Adrenal gland (tissue), 12 donors: Measurements from ENCODE around the gene C1GALT1C1. TPM values are rescaled to one million over a fixed set of nuclear protein-coding genes. Genes with fewer than 3 reads are reported as not detected.
"Not testable (repeated sequence)": the region's sequence is repeated elsewhere in the genome, so short reads cannot be mapped to it uniquely, and the experiment has no call there.

Experiments
- DNase-seq, 7 donors: peaks; one replicate each; pipeline ENCODE4 v3.0.0-alpha.2; 2019 to 2020
- H3K27ac ChIP-seq, 5 donors: fragments of 200-600 bp; sonication (generic) in 4 of 5; 1 replicate in 3 of 5; 2 replicates in 2 of 5; pipeline versions ENCODE4 v1.5.1 to v1.8.0; 2016 to 2020; ENCODE audit warnings: mild to moderate bottlenecking in 1 of 5
- H3K27me3 ChIP-seq: fragments of 200-600 bp; 2 replicates; pipeline ENCODE4 v1.8.0; 2021
- H3K36me3 ChIP-seq, 2 donors: fragments of 200-600 bp; replicated peaks in 1 of 2; 1 replicate in 1 of 2; 2 replicates in 1 of 2; pipeline versions ENCODE4 v1.5.1 to v1.8.0; 2018 to 2022
- H3K4me1 ChIP-seq, 2 donors: fragments of 200-600 bp; replicated peaks in 1 of 2; 1 replicate in 1 of 2; 2 replicates in 1 of 2; pipeline versions ENCODE4 v1.5.1 to v1.8.0; 2018 to 2021
- H3K4me3 ChIP-seq, 4 donors: fragments of 200-600 bp; sonication (generic) in 3 of 4; one replicate each; pipeline ENCODE4 v1.5.1; 2016 to 2018
- H3K9me3 ChIP-seq, 3 donors: fragments of 200-600 bp; sonication (generic) in 1 of 3; replicated peaks in 1 of 3; 1 replicate in 2 of 3; 2 replicates in 1 of 3; pipeline versions ENCODE4 v1.5.1 to v1.8.0; 2016 to 2021
- POLR2A ChIP-seq, 2 donors: fragments of 450-650 bp; IDR thresholded peaks; one replicate each; pipeline ENCODE4 v1.6.1; 2017; ENCODE audit warnings: antibody characterized with exemption in 2 of 2, mild to moderate bottlenecking in 2 of 2, moderate library complexity in 1 of 2
- WGBS, 4 donors: extraction: QIAGEN DNeasy Blood & Tissue Kit in 2 of 4; methylation state at CpG; one replicate each; pipeline versions ENCODE4 v1.1.5 to v1.1.7; 2013 to 2017; 5-methylcytosine and 5-hydroxymethylcytosine counted together
- intact Hi-C, 2 donors: fragments of 100-400 bp; cut with DNase I; formaldehyde crosslinking; loops; one replicate each; pipeline versions ENCODE4 v1.14.1 to v1.15.0; 2022 to 2023
- polyA plus RNA-seq, 3 donors: library from polyadenylated mRNA; stranded (reverse); fragments of 200-250 nt in 2 of 3; fragments of 350-450 nt in 1 of 3; fragmentation: Illumina TruSeq in 1 of 3; extraction: RNeasy Lipid Tissue Mini Kit (QIAGEN cat#74804) in 1 of 3; gene quantifications; one replicate each; pipeline ENCODE4 v1.2.3, GENCODE V29; 2013 to 2014
- total RNA-seq, 9 donors: library from RNA; depleted of rRNA in 4 of 9; stranded (reverse); fragments of >200 nt in 4 of 9; fragments of 120-200 nt in 1 of 9; fragmentation: NEBNext Ultra II Directional in 1 of 9; extraction: Animal tissue kit (Norgen Biotek cat#: 25700) in 1 of 9; gene quantifications; one replicate each; pipeline versions ENCODE4 v1.1.0 to v1.2.4, GENCODE V29; 2013 to 2023
- TF ChIP-seq, protein P1 (sequence below), 6 experiments: fragments of 450-650 bp in 4 of 6; fragments of 200-600 bp in 2 of 6; sonication (generic) in 1 of 6; IDR thresholded peaks; 1 replicate in 5 of 6; 2 replicates in 1 of 6; pipeline versions ENCODE4 v1.5.1 to v1.8.0; 2016 to 2021; ENCODE audit warnings: antibody characterized with exemption in 6 of 6, mild to moderate bottlenecking in 2 of 6, moderate library complexity in 1 of 6
- donor health status: healthy with polysubstance abuse.
- donor health status: Bipolar disorder and iron deficiency.
- donor health status: DM: yes; HTN: yes; CAD: no.
- donor health status: DM: no; HTN: no; CAD: no.
- donor health status: DM: no; HTN: no; CAD: no.
- donor health status: DM: yes; HTN: yes; CAD: no.

C1GALT1C1 gene
- total and polyA plus RNA-seq, 12 donors, result 7.8 to 57.7 (median 34.1) TPM

DNA sequence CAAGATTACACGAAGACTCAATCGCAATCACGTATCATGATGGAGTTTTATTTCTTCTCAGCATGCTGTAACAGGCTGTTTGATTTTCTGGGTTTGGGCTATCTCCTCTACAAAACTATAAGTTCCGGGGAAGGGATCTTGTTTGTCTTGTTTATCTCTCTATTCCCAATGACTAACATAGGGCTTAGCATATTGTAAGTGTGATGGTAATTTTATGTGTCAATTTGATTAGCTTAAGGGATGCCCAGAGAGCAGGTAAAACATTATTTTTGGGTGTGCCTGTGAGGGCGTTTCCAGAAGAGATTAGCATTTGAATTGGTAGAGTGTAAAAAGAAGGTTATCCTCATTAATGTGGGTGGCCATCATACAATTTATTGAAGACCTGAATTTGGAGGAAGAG lies 32.8 kb upstream of the C1GALT1C1 start:
- H3K27ac ChIP-seq, result no peak overlapping the region
- no peaks in the 10 kb centered on the region for H3K4me1 ChIP-seq
- 75 to 93% (median 83%) methylated on average over 5 of the region's 5 CpGs for WGBS, 4 donors
- no peak overlapping the region for H3K4me3 ChIP-seq
- DNase-seq, result no peak
- no peaks in the 10 kb centered on the region for H3K36me3 ChIP-seq
- intact Hi-C loops, result loop anchor here in 1 of 2 donors (10.0 kb wide), 1 partner anchor 112 kb away; no protein-coding TSS in a partner anchor
- no peaks in the 10 kb centered on the region for H3K27me3 ChIP-seq
- TF ChIP-seq, protein P1, sequence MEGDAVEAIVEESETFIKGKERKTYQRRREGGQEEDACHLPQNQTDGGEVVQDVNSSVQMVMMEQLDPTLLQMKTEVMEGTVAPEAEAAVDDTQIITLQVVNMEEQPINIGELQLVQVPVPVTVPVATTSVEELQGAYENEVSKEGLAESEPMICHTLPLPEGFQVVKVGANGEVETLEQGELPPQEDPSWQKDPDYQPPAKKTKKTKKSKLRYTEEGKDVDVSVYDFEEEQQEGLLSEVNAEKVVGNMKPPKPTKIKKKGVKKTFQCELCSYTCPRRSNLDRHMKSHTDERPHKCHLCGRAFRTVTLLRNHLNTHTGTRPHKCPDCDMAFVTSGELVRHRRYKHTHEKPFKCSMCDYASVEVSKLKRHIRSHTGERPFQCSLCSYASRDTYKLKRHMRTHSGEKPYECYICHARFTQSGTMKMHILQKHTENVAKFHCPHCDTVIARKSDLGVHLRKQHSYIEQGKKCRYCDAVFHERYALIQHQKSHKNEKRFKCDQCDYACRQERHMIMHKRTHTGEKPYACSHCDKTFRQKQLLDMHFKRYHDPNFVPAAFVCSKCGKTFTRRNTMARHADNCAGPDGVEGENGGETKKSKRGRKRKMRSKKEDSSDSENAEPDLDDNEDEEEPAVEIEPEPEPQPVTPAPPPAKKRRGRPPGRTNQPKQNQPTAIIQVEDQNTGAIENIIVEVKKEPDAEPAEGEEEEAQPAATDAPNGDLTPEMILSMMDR (IDR thresholded peaks at IDR 0.05), result no peak
- TF ChIP-seq POLR2A (IDR thresholded peaks at IDR 0.05), result no peak
- no peaks in the 10 kb centered on the region for H3K9me3 ChIP-seq

DNA sequence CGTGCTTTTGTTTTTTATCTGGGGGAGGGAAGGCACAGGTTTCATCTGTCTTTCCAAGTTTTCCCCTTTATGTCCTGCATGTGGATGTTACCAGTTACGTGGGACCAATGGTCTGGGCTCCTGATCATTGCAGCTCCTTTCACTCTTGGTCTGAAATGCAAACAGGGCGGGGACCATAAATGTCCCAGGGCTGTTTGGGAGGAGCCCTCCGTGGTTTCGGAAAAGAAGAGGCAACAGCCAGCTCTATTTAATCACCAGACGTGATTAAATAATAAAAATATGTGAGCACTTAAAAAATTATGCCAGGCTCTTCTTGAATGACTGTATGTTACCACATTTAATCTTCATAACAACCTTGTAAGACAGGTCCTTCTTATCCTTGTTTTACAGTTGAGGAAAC lies 30.8 kb upstream of the C1GALT1C1 start:
- DNase-seq, result no peak
- H3K4me1 ChIP-seq, result no peaks in the 10 kb centered on the region
- intact Hi-C loops, result loop anchor here in 1 of 2 donors (10.0 kb wide), 1 partner anchor 114 kb away; no protein-coding TSS in a partner anchor
- no peaks in the 10 kb centered on the region for H3K9me3 ChIP-seq
- no peak overlapping the region for H3K4me3 ChIP-seq
- WGBS, 4 donors, result 50 to 72% (median 63%) methylated on average over 6 of the region's 6 CpGs
- no peak overlapping the region for H3K27ac ChIP-seq
- no peaks in the 10 kb centered on the region for H3K36me3 ChIP-seq
- no peak for TF ChIP-seq POLR2A (IDR thresholded peaks at IDR 0.05)
- TF ChIP-seq, protein P1 (IDR thresholded peaks at IDR 0.05), result no peak
- H3K27me3 ChIP-seq, result no peaks in the 10 kb centered on the region

DNA sequence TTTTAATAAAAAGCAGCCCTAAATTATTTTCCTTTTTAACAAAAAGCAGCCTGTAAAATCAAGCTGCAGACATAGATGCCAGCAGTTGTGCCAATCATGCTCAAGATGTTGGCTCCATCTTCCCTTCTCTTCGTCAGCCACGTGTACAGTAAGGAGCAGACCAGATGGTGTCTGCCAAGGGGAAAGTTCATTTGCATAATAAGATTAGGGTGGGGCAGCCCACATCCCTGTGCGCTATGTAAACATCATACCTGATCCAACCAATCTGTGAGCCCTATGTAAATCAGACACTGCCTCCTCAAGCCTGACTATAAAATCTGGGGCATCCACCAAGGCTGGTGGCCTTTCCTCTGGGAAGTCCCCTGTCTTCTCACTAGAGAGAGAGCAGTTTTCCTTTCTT lies 23.1 kb upstream of the C1GALT1C1 start:
- Histone ChIP-seq H3K9me3 (no peaks in the 10 kb centered on the region), H3K4me1 (no peaks in the 10 kb centered on the region), H3K27me3 (no peaks in the 10 kb centered on the region), H3K36me3 (no peaks in the 10 kb centered on the region), H3K27ac (no peak overlapping the region), H3K4me3 (no peak overlapping the region)
- intact Hi-C loops, result no loop called here
- WGBS, 4 donors, result 50 to 80% (median 70%) methylated on average over 3 of the region's 3 CpGs
- no peak for DNase-seq
- TF ChIP-seq, protein P1 (IDR thresholded peaks at IDR 0.05), result no peak
- no peak for TF ChIP-seq POLR2A (IDR thresholded peaks at IDR 0.05)

DNA sequence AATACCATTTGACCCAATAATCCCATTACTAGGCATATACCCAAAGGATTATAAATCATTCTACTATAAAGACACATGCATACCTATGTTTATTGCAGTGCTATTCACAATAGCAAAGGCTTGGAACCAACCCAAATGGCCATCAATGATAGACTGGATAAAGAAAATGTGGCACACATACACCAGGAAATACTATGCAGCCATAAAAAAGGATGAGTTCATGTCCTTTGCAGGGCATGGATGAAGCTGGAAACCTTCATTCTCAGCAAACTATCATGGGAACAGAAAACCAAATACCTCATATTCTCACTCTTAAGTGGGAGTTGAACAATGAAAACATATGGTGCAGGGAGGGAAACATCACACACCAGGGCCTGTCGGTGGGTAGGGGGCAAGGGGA lies 22.4 kb upstream of the C1GALT1C1 start:
- H3K9me3 ChIP-seq, H3K4me1 ChIP-seq, DNase-seq, H3K27me3 ChIP-seq, intact Hi-C loops, H3K36me3 ChIP-seq, H3K27ac ChIP-seq, H3K4me3 ChIP-seq: not testable (repeated sequence)
- WGBS, 4 donors, result 71 to 100% (median 97%) methylated on average over 1 of the region's 1 CpG

DNA sequence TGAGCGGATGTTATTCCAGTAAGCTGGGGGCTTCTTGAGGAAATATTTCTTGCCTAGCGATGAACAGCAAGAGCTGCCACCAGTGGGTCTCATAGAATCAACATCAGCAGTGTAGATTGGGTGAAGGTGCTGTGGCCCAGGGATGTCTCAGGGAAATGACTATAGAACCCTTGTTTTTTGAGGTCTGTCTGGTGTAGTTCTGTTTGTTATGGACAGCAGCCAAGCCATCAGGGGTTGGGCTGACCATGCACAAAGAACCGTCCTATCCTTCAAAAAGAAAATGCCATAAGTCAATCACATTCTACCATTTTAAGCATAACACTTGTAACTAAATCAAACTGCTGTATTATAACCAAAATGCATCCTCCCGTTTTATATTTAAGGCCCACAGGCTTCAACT lies 17.3 kb upstream of the C1GALT1C1 start:
- Histone ChIP-seq H3K27me3 (no peaks in the 10 kb centered on the region), H3K36me3 (no peaks in the 10 kb centered on the region), H3K9me3 (no peaks in the 10 kb centered on the region), H3K4me3 (no peak overlapping the region), H3K4me1 (no peaks in the 10 kb centered on the region), H3K27ac (no peak overlapping the region)
- WGBS, 4 donors, result 67 to 83% (median 72%) methylated on average over 4 of the region's 4 CpGs
- TF ChIP-seq, protein P1 (IDR thresholded peaks at IDR 0.05), result no peak
- no peak for TF ChIP-seq POLR2A (IDR thresholded peaks at IDR 0.05)
- intact Hi-C loops, result no loop called here
- DNase-seq, result no peak
